Loucy (cell line): Measurements from ENCODE around the gene ZNF598.

ENCODE experiments used
- H2AFZ ChIP-seq: fragments of 200-600 bp; sonication (generic); 2 replicates; pipeline ENCODE4 v1.6.0; 2016; ENCODE audit warnings: antibody characterized with exemption, mild to moderate bottlenecking, low read length, moderate library complexity
- H3F3A ChIP-seq: fragments of 200-600 bp; 2 replicates; pipeline ENCODE4 v1.6.0; 2016; ENCODE audit warnings: antibody characterized with exemption, low read depth, mild to moderate bottlenecking
- H3K27me3 ChIP-seq: fragments of 200-600 bp; sonication (generic); 2 replicates; pipeline ENCODE4 v1.6.1; 2014; ENCODE audit warnings: low read length, mild to moderate bottlenecking; ENCODE audit not compliant: insufficient read depth, poor library complexity, severe bottlenecking
- H3K36me3 ChIP-seq: fragments of 200-600 bp; sonication (generic); 2 replicates; pipeline ENCODE4 v1.6.1; 2016; ENCODE audit warnings: low read length; ENCODE audit not compliant: insufficient read depth
- H3K4me1 ChIP-seq: fragments of 200-600 bp; sonication (generic); 2 replicates; pipeline ENCODE4 v1.5.1; 2014; ENCODE audit warnings: low read length, mild to moderate bottlenecking; ENCODE audit not compliant: insufficient read depth, poor library complexity, severe bottlenecking
- H3K4me2 ChIP-seq: fragments of 200-600 bp; sonication (generic); 2 replicates; pipeline ENCODE4 v1.6.0; 2014; ENCODE audit warnings: antibody characterized with exemption, low read length, low read depth, mild to moderate bottlenecking; ENCODE audit not compliant: poor library complexity, severe bottlenecking
- H3K4me3 ChIP-seq: fragments of 200-600 bp; sonication (generic); 2 replicates; pipeline ENCODE4 v1.5.1; 2014; ENCODE audit warnings: low read length, mild to moderate bottlenecking, mixed read lengths; ENCODE audit not compliant: poor library complexity, severe bottlenecking
- H3K79me2 ChIP-seq: fragments of 200-600 bp; sonication (generic); 2 replicates; pipeline ENCODE4 v1.6.1; 2014; ENCODE audit warnings: low read length; ENCODE audit not compliant: insufficient read depth
- H3K9ac ChIP-seq: fragments of 200-600 bp; sonication (generic); 2 replicates; pipeline ENCODE4 v1.6.0; 2014; ENCODE audit warnings: mild to moderate bottlenecking, low read depth, low read length, moderate library complexity; ENCODE audit not compliant: poor library complexity, severe bottlenecking
- H3K9me2 ChIP-seq: fragments of 200-600 bp; sonication (generic); replicated peaks from 2 replicates; pipeline ENCODE4 v1.6.1; 2016; ENCODE audit warnings: low read depth, low read length, mixed read lengths
- H3K9me3 ChIP-seq: fragments of 200-600 bp; sonication (generic); 2 replicates; pipeline ENCODE4 v1.6.1; 2014; ENCODE audit warnings: mild to moderate bottlenecking, antibody characterized with exemption, low read length, low read depth; ENCODE audit not compliant: insufficient read depth
- H4K20me1 ChIP-seq: fragments of 200-600 bp; sonication (generic); 2 replicates; pipeline ENCODE4 v1.6.0; 2014; ENCODE audit warnings: antibody characterized with exemption, low read length, mild to moderate bottlenecking; ENCODE audit not compliant: insufficient read depth, poor library complexity, severe bottlenecking
- EZH2phosphoT487 ChIP-seq: fragments of 200-600 bp; IDR thresholded peaks from 2 replicates; pipeline ENCODE4 v1.6.1; 2018; ENCODE audit warnings: antibody characterized with exemption, mild to moderate bottlenecking, moderate library complexity, borderline replicate concordance
- TF ChIP-seq, protein P1 (sequence below): fragments of 200-600 bp; sonication (generic); conservative IDR thresholded peaks from 2 replicates; pipeline ENCODE4 v1.5.1; 2014; ENCODE audit warnings: mild to moderate bottlenecking, antibody characterized with exemption, low read length

The ZNF598 gene

DNA sequence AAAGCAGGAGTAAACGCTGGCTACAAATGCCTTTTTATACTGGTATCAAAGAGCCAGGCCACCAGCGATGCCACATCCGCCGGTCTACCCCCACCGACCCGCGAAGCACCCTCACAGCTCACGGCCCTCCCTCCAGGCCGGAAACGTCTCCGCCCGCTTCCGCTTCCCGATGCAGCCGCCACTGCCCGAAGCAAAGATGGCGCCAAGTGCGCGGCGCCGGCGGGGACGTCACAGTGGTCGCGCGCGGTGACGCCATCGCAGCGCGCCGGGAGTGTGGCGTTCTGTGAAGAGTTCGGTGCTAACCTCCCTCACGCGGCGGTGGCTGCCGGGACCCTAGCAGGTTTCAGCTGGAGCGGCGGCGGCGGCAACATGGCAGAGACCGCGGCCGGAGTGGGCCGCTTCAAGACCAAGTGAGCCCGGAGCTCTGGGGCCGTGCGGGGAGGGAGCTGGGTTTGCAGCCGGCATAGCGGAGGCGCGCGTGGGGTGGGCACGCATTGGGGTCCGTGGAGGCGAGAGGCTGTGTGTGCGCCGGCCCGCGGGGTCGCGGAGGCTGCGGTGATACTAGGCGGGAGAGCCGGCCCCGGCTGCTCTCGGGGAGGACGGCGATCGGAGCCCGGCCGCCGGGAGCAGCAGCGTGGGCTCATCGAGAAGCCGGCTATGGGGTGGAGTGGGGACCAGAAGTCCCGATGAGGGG lies 37.7 kb downstream of the ZNF598 start, which contains the start of gene TBL3:
Gene TBL3, plus strand, starts transcription at position 258 of the 694 bp plus-strand sequence. Its CDS starts 112 bp downstream, at position 370.
- Histone ChIP-seq H3K27me3 (no peaks in the 10 kb centered on the region), H3F3A (peaks cover 2% of the 10 kb centered on the region; the same call in 1 of the 2 replicates), H2AFZ (peak within 1 kb of the TSS; percentile 77; the same call in 1 of the 2 replicates), H3K79me2 (peaks cover 22% of the 10 kb centered on the region; the same call in 1 of the 2 replicates), H3K9ac (peak within 1 kb of the TSS; percentile 94), H4K20me1 (no peaks in the 10 kb centered on the region), H3K4me1 (no peaks in the 10 kb centered on the region), H3K9me3 (no peaks in the 10 kb centered on the region), H3K4me3 (peak within 1 kb of the TSS; percentile 91), H3K36me3 (no peaks in the 10 kb centered on the region), H3K9me2 (no peaks in the 10 kb centered on the region), H3K4me2 (peak within 1 kb of the TSS; percentile 85)
- TF ChIP-seq, protein P1, sequence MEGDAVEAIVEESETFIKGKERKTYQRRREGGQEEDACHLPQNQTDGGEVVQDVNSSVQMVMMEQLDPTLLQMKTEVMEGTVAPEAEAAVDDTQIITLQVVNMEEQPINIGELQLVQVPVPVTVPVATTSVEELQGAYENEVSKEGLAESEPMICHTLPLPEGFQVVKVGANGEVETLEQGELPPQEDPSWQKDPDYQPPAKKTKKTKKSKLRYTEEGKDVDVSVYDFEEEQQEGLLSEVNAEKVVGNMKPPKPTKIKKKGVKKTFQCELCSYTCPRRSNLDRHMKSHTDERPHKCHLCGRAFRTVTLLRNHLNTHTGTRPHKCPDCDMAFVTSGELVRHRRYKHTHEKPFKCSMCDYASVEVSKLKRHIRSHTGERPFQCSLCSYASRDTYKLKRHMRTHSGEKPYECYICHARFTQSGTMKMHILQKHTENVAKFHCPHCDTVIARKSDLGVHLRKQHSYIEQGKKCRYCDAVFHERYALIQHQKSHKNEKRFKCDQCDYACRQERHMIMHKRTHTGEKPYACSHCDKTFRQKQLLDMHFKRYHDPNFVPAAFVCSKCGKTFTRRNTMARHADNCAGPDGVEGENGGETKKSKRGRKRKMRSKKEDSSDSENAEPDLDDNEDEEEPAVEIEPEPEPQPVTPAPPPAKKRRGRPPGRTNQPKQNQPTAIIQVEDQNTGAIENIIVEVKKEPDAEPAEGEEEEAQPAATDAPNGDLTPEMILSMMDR, result no peak
- TF ChIP-seq EZH2phosphoT487, result no peak

DNA sequence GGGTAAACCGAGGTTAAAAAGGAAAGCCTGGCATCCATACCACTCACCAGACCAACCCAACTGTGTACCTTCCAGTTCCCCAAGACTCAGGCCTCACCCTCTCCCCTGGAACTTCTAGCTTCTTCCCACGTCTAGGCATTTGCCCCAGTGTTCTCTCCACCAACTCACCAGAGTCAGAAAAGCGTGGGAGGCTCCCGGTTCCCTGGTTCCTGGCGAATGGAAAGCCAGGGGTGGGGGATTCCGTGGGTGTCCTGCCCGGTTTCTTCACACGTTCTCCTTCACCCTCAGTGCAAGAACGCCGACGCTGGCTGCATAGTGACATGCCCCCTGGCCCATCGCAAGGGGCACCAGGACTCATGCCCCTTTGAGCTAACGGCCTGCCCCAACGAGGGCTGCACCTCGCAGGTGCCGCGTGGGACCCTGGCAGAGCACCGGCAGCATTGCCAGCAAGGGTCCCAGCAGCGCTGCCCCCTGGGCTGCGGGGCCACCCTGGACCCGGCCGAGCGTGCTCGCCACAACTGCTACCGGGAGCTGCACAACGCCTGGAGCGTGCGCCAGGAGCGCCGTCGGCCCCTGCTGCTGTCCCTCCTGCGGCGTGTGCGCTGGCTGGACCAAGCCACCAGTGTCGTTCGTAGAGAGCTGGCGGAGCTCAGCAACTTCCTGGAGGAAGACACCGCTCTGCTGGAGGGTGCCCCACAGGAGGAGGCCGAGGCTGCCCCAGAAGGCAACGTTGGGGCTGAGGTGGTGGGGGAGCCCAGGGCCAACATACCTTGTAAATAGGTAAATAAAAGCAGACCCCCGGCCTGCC lies 41.3 kb downstream of the ZNF598 start:
- Histone ChIP-seq H3K9me3 (no peaks in the 10 kb centered on the region), H3K9me2 (no peaks in the 10 kb centered on the region), H3K4me2 (no peak overlapping the region), H3K36me3 (no peaks in the 10 kb centered on the region; the same call in 1 of the 2 replicates), H3K4me1 (peaks cover 6% of the 10 kb centered on the region), H3K79me2 (peaks cover 42% of the 10 kb centered on the region), H3K27me3 (peaks cover 9% of the 10 kb centered on the region), H3K4me3 (no peak overlapping the region), H3K9ac (no peak overlapping the region), H2AFZ (no peak overlapping the region), H4K20me1 (peaks cover 10% of the 10 kb centered on the region), H3F3A (peaks cover 2% of the 10 kb centered on the region; the same call in 1 of the 2 replicates)
- TF ChIP-seq EZH2phosphoT487, result no peak
- TF ChIP-seq, protein P1, result no peak

DNA sequence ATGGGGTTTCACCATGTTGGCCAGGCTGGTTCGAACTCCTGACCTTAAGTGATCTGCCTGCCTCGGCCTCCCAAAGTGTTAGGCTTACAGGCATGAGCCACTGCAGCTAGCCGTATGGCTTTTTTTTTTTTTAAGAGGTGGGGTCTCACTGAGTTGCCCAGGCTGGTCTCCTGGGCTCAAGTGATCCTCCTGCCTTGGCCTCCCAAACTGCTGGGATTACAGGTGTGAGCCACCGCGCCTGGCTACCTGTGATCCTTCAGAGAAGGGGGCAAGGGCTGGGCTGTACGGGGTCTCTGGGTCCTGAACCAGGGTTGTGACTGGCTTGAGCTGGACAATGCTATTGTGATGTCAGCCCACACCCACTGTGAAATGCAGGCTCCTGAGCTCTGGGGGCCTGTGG lies 43.2 kb downstream of the ZNF598 start, which contains the start of gene RNF151:
Gene RNF151, plus strand, starts transcription at position 397 of the 400 bp plus-strand sequence. CDS start 26 bp downstream, outside the sequence.
- Histone ChIP-seq H3K9ac (peak within 1 kb of the TSS; percentile 93), H3K27me3 (peaks cover 9% of the 10 kb centered on the region), H3K36me3 (peaks cover 16% of the 10 kb centered on the region; the same call in 1 of the 2 replicates), H3K4me1 (peaks cover 6% of the 10 kb centered on the region), H3K9me3 (no peaks in the 10 kb centered on the region), H3K4me2 (peak within 1 kb of the TSS; percentile 79), H3K4me3 (peak within 1 kb of the TSS; percentile 85), H3K9me2 (no peaks in the 10 kb centered on the region), H3K79me2 (peaks cover 43% of the 10 kb centered on the region), H4K20me1 (peaks cover 24% of the 10 kb centered on the region), H2AFZ (no peak within 1 kb of the TSS), H3F3A (peaks cover 3% of the 10 kb centered on the region; the same call in 1 of the 2 replicates)
- TF ChIP-seq EZH2phosphoT487, result no peak
- TF ChIP-seq, protein P1, result no peak
